Measurements from ENCODE around the gene TRPC6. TPM values are rescaled to one million over a fixed set of nuclear protein-coding genes. Genes with fewer than 3 reads are reported as not detected.

The TRPC6 gene
- total RNA-seq, 2 experiments from 2014 or later: not detected

DNA sequence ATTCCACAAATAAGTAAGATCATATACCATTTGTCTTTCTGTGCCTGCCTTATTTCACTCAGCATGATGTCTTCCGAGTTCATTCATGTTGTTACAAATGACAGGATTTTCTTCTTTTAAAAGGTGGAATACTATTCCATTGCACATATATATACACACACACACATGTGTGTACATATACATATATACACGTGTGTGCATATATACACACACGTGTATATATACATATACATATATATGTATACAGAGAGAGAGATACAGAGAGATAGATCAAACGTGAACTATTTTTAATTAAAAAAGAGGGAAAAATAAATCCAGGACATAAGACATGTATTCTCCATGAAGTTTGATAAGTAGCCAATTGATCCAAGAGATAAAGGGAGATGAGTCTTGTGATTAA lies 108.1 kb downstream of the TRPC6 start:
- H3K27me3 Mint-ChIP-seq: no peaks in the 10 kb centered on the region
- no peak for TF ChIP-seq CTCF (IDR thresholded peaks at IDR 0.05)
- H3K36me3 ChIP-seq (ENCODE audit: insufficient read depth, low read length): no peaks in the 10 kb centered on the region
- no peak overlapping the region for H3K27ac ChIP-seq (ENCODE audit: low read depth in 1 of 2, low read length in 2 of 2)
- POLR2A ChIA-PET: no interaction called here
- H3K27me3 ChIP-seq (ENCODE audit: control insufficient read depth in 1 of 2, insufficient read depth in 2 of 2, low read length in 2 of 2): no peaks in the 10 kb centered on the region
- H3K36me3 Mint-ChIP-seq (ENCODE audit: low read depth): no peaks in the 10 kb centered on the region
- ATAC-seq (ENCODE audit: poor library complexity): no peak
- H3K4me1 Mint-ChIP-seq (ENCODE audit: low read depth): no peaks in the 10 kb centered on the region
- intact Hi-C loops (cut with DNase I, micrococcal nuclease): no loop called here
- no peaks in the 10 kb centered on the region for H3K9me3 ChIP-seq (ENCODE audit: control insufficient read depth in 1 of 2, insufficient read depth in 1 of 2, low read length in 2 of 2)
- H3K4me3 Mint-ChIP-seq: no peak overlapping the region
- CTCF ChIA-PET: no interaction called here
- DNase-seq: no peak
- no peak overlapping the region for H3K4me3 ChIP-seq (ENCODE audit: low read length)
- no peaks in the 10 kb centered on the region for H3K9me3 Mint-ChIP-seq
- no peaks in the 10 kb centered on the region for H3K4me1 ChIP-seq (ENCODE audit: insufficient read depth, low read length)
- H3K27ac Mint-ChIP-seq: no peak overlapping the region

DNA sequence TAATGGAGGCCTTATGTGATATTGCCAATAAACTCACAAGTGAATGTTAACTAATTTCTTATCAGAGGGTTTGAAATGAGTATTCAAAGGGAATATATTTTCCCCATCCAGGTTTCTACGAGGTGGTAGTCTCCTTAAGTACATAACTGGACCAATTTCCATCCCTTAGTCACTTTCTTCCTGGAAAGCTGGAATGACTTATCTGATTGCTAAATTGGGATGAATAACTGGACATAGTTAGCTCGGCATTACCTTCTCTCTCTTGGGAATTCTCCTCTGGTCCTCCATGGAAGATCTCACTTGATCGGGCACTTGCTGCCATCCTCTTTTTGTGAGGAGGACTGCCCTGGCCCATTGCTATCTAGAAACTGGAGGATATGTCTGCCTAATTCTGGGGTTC lies 109.1 kb downstream of the TRPC6 start:
- ChIA-PET POLR2A (no interaction called here), CTCF (no interaction called here)
- no peak for TF ChIP-seq CTCF (IDR thresholded peaks at IDR 0.05)
- Histone ChIP-seq H3K27ac (ENCODE audit: low read depth in 1 of 2, low read length in 2 of 2) (no peak overlapping the region), H3K4me3 (ENCODE audit: low read length) (no peak overlapping the region), H3K27me3 (ENCODE audit: control insufficient read depth in 1 of 2, insufficient read depth in 2 of 2, low read length in 2 of 2) (no peaks in the 10 kb centered on the region), H3K36me3 (ENCODE audit: insufficient read depth, low read length) (no peaks in the 10 kb centered on the region), H3K9me3 (ENCODE audit: control insufficient read depth in 1 of 2, insufficient read depth in 1 of 2, low read length in 2 of 2) (no peaks in the 10 kb centered on the region), H3K4me1 (ENCODE audit: insufficient read depth, low read length) (no peaks in the 10 kb centered on the region)
- DNase-seq (no peak), ATAC-seq (ENCODE audit: poor library complexity) (no peak)
- Mint-ChIP-seq H3K36me3 (ENCODE audit: low read depth) (no peaks in the 10 kb centered on the region), H3K9me3 (no peaks in the 10 kb centered on the region), H3K27ac (no peak overlapping the region), H3K4me3 (no peak overlapping the region), H3K4me1 (ENCODE audit: low read depth) (no peaks in the 10 kb centered on the region), H3K27me3 (no peaks in the 10 kb centered on the region)
- intact Hi-C loops (cut with DNase I, micrococcal nuclease): no loop called here

DNA sequence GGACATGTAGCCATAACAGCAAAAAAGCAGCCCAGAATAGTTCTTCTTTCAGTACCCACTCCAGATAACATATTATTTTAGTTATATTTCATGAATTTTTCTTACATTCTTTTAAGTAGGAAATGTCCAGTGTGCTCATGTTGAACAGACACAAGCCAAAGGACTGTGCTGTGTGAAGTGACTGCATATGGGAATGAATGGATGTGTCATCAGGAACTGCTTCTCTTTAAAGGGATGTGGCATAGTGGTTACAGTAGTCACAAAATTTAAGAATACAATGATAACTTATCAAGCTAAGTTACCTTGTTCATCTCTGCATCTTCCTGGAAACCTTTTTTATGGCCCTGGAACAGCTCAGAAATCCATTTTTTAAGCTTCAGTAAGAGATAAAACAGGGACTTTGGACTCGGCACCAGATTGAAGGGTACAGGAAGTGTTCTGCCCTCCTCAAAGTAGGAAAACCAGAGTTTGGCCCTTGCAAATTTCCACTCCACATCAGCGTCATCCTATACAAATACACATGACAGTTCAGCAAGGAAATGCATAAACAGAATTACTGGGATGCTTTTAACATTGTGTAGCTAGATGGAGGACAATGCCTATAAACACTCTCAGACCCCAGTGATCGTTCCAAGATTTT lies 112.8 kb downstream of the TRPC6 start:
- no peak for ATAC-seq (ENCODE audit: poor library complexity)
- no peak for DNase-seq
- Mint-ChIP-seq H3K27me3 (no peaks in the 10 kb centered on the region), H3K4me3 (no peak overlapping the region), H3K36me3 (ENCODE audit: low read depth) (no peaks in the 10 kb centered on the region), H3K4me1 (ENCODE audit: low read depth) (no peaks in the 10 kb centered on the region), H3K27ac (no peak overlapping the region), H3K9me3 (no peaks in the 10 kb centered on the region)
- intact Hi-C loops (cut with DNase I, micrococcal nuclease): no loop called here
- Histone ChIP-seq H3K27ac (ENCODE audit: low read depth in 1 of 2, low read length in 2 of 2) (no peak overlapping the region), H3K36me3 (ENCODE audit: insufficient read depth, low read length) (no peaks in the 10 kb centered on the region), H3K4me3 (ENCODE audit: low read length) (no peak overlapping the region), H3K27me3 (ENCODE audit: control insufficient read depth in 1 of 2, insufficient read depth in 2 of 2, low read length in 2 of 2) (no peaks in the 10 kb centered on the region), H3K9me3 (ENCODE audit: control insufficient read depth in 1 of 2, insufficient read depth in 1 of 2, low read length in 2 of 2) (peaks cover 0 to 10% of the 10 kb centered on the region in 2 experiments), H3K4me1 (ENCODE audit: insufficient read depth, low read length) (no peaks in the 10 kb centered on the region)
- POLR2A ChIA-PET: no interaction called here
- CTCF ChIA-PET: no interaction called here
- TF ChIP-seq CTCF (IDR thresholded peaks at IDR 0.05): no peak
